ENCODE data around the gene FAM89A. TPM values are rescaled to one million over a fixed set of nuclear protein-coding genes. Genes with fewer than 3 reads are reported as not detected.
"Not testable (repeated sequence)": the region's sequence is repeated elsewhere in the genome, so short reads cannot be mapped to it uniquely, and the experiment has no call there.

Gene FAM89A
- total RNA-seq, 1 experiment from 2014 or later, result 23.6 TPM

DNA sequence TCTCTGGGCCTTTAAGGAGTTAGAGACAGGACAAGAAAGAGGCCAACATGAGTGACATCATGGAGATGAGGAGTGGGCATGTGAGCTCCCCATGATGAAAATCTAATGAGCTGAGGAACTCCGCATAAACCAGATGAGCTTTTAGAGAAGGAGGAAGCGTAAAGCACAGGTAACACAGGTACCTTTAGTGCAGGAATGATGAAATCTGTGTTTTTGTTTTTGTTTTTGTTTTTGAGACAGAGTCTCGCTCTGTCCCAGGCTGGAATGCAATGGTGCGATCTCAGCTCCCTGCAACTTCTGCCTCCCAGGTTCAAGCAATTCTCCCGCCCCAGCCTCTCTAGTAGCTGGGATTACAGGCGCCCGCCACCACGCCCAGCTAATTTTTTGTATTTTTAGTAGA is 12.7 kb upstream of the FAM89A start:
- TF ChIP-seq FOSL1 (IDR thresholded peaks at IDR 0.05; ENCODE audit: low read depth) (no peak), EZH2 (IDR thresholded peaks at IDR 0.05) (no peak), EGR1 (IDR thresholded peaks at IDR 0.05; ENCODE audit: low read depth) (no peak), ZNF274 (IDR thresholded peaks at IDR 0.05; ENCODE audit: low read depth, low read length) (no peak), TCF7L2 (IDR thresholded peaks at IDR 0.05; ENCODE audit: borderline replicate concordance, extremely low read depth, insufficient read depth, insufficient read length) (no peak), JUND (IDR thresholded peaks at IDR 0.05) (no peak), CEBPB (IDR thresholded peaks at IDR 0.05; ENCODE audit: low read depth) (no peak)
- TF ChIP-seq, protein P1, sequence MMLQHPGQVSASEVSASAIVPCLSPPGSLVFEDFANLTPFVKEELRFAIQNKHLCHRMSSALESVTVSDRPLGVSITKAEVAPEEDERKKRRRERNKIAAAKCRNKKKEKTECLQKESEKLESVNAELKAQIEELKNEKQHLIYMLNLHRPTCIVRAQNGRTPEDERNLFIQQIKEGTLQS (IDR thresholded peaks at IDR 0.05), result no peak
- TF ChIP-seq, protein P2, sequence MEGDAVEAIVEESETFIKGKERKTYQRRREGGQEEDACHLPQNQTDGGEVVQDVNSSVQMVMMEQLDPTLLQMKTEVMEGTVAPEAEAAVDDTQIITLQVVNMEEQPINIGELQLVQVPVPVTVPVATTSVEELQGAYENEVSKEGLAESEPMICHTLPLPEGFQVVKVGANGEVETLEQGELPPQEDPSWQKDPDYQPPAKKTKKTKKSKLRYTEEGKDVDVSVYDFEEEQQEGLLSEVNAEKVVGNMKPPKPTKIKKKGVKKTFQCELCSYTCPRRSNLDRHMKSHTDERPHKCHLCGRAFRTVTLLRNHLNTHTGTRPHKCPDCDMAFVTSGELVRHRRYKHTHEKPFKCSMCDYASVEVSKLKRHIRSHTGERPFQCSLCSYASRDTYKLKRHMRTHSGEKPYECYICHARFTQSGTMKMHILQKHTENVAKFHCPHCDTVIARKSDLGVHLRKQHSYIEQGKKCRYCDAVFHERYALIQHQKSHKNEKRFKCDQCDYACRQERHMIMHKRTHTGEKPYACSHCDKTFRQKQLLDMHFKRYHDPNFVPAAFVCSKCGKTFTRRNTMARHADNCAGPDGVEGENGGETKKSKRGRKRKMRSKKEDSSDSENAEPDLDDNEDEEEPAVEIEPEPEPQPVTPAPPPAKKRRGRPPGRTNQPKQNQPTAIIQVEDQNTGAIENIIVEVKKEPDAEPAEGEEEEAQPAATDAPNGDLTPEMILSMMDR (IDR thresholded peaks at IDR 0.05 in 2 of 3, conservative IDR thresholded peaks at IDR 0.05 in 1 of 3; ENCODE audit: borderline replicate concordance in 1 of 3, insufficient read depth in 1 of 3, low read depth in 2 of 3, low read length in 2 of 3), result no peak
- H3K4me1 ChIP-seq (ENCODE audit: control insufficient read depth in 1 of 2, insufficient read depth in 2 of 2, low read length in 2 of 2), result peaks cover 0 to 5% of the 10 kb centered on the region in 2 experiments; a peak in 1 of 4 replicates
- ChIA-PET CTCF (no interaction called here), RAD21 (ENCODE audit: low non-redundant PET in 1 of 2, low total read pairs in 2 of 2, uncharacterized antibody in 2 of 2, unreplicated experiment in 2 of 2) (no interaction called here), POLR2A (no interaction called here)
- no peaks in the 10 kb centered on the region for H3K9me3 ChIP-seq (ENCODE audit: control insufficient read depth in 1 of 2, insufficient read depth in 1 of 2, low read depth in 1 of 2, low read length in 2 of 2)
- no peak overlapping the region for H3K4me2 ChIP-seq (ENCODE audit: low read length)
- no peaks in the 10 kb centered on the region for H3K36me3 ChIP-seq (ENCODE audit: control insufficient read depth in 1 of 2, insufficient read depth in 2 of 2, low read length in 2 of 2)
- DNase-seq (ENCODE audit: low read depth, low spot score), result no peak
- no peak overlapping the region for H3K4me3 ChIP-seq (replicated peaks in 1 of 2; ENCODE audit: low read depth in 1 of 2, low read length in 2 of 2)
- peaks cover under 1% of the 10 kb centered on the region for H3K27me3 ChIP-seq (ENCODE audit: insufficient read depth, low read length)
- ATAC-seq, result no peak
- no TSS peak for BruUV-seq (replicated peaks)
- H4K20me1 ChIP-seq (ENCODE audit: insufficient read depth), result no peaks in the 10 kb centered on the region
- H3K9ac ChIP-seq (ENCODE audit: low read length), result no peak overlapping the region
- no peak overlapping the region for H2AFZ ChIP-seq (ENCODE audit: low read depth, low read length, poor library complexity, severe bottlenecking)
- intact Hi-C loops (cut with micrococcal nuclease), result no loop called here
- no peaks in the 10 kb centered on the region for H3K79me2 ChIP-seq (ENCODE audit: insufficient read depth, low read length)
- no peak overlapping the region for H3K27ac ChIP-seq (ENCODE audit: low read depth, low read length)
- no peaks in the 10 kb centered on the region for H3K9me2 ChIP-seq (ENCODE audit: insufficient read depth)

DNA sequence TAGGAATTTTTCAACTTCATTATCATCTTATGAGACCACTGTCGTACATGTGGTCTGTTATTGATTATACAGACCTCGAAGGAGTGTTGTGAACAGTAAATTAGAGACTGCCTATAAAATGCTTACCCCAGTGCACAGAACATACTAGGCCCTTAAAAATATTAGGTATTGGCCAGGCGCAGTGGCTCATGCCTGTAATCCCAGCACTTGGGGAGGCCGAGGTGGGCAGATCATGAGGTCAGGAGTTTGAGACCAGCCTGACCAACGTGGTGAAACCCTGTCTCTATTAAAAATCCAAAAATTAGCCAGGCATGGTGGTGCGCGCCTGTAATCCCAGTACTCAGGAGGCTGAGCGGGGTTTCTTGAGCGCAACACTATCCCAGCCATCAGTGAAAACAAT is 10.9 kb upstream of the FAM89A start:
- H3K9me2 ChIP-seq (ENCODE audit: insufficient read depth); POLR2A ChIA-PET; H3K4me2 ChIP-seq (ENCODE audit: low read length); DNase-seq (ENCODE audit: low read depth, low spot score); H4K20me1 ChIP-seq (ENCODE audit: insufficient read depth); H3K9ac ChIP-seq (ENCODE audit: low read length); H3K27me3 ChIP-seq (ENCODE audit: insufficient read depth, low read length); H2AFZ ChIP-seq (ENCODE audit: low read depth, low read length, poor library complexity, severe bottlenecking); H3K36me3 ChIP-seq (ENCODE audit: control insufficient read depth in 1 of 2, insufficient read depth in 2 of 2, low read length in 2 of 2); CTCF ChIA-PET; BruUV-seq (replicated peaks); H3K4me1 ChIP-seq (ENCODE audit: control insufficient read depth in 1 of 2, insufficient read depth in 2 of 2, low read length in 2 of 2); H3K27ac ChIP-seq (ENCODE audit: low read depth, low read length); H3K4me3 ChIP-seq (replicated peaks in 1 of 2; ENCODE audit: low read depth in 1 of 2, low read length in 2 of 2); H3K9me3 ChIP-seq (ENCODE audit: control insufficient read depth in 1 of 2, insufficient read depth in 1 of 2, low read depth in 1 of 2, low read length in 2 of 2); intact Hi-C loops (cut with micrococcal nuclease); RAD21 ChIA-PET (ENCODE audit: low non-redundant PET in 1 of 2, low total read pairs in 2 of 2, uncharacterized antibody in 2 of 2, unreplicated experiment in 2 of 2); ATAC-seq; H3K79me2 ChIP-seq (ENCODE audit: insufficient read depth, low read length): not testable (repeated sequence)

Measured in HCT116 (cell line).